ENCODE results near the gene PCBP4.

The PCBP4 gene

DNA sequence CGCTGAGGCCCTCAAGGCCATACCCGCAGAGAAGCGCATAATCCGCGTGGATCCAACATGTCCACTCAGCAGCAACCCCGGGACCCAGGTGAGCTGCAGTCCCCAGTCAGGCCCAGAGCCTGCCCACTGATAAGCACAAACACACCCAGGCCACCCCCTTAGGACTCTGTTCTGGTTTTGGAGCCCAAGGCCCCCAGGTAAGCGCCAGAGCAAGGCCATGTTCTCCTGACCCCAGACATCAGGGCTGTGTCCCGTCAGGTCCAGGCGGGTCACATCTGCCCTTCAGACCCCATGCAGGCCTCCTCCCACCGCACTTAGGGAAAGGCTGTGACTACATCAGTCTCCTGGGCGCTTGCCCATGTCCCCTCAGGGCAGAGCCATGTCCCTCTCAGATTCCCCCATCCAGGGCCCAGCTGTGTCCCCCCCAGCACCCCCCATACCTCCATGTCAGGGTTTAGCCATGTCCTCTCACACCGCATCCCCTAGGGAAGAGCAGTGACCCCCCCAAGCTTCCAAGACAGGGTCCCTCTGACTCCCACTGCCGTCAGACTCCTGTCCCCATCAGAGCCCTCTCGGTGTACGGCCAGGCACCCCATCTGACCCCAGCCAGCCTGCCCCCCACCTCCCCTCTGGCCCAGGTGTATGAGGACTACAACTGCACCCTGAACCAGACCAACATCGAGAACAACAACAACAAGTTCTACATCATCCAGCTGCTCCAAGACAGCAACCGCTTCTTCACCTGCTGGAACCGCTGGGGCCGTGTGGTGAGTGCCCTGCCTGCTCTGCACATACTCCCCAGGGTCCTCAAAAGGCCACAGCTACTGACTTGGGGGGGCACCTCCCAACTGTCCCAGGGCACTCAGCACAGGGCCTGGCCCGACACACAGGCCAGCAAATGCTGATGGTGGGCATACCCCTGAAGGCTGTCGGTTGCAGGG is 23.5 kb downstream of the PCBP4 start:
- no peak for DNase-seq (ENCODE audit: low read depth)
- in situ Hi-C loops (cut with HindIII; ENCODE audit: low sequenced_read_pairs): no loop called here
- TF ChIP-seq, protein P1, sequence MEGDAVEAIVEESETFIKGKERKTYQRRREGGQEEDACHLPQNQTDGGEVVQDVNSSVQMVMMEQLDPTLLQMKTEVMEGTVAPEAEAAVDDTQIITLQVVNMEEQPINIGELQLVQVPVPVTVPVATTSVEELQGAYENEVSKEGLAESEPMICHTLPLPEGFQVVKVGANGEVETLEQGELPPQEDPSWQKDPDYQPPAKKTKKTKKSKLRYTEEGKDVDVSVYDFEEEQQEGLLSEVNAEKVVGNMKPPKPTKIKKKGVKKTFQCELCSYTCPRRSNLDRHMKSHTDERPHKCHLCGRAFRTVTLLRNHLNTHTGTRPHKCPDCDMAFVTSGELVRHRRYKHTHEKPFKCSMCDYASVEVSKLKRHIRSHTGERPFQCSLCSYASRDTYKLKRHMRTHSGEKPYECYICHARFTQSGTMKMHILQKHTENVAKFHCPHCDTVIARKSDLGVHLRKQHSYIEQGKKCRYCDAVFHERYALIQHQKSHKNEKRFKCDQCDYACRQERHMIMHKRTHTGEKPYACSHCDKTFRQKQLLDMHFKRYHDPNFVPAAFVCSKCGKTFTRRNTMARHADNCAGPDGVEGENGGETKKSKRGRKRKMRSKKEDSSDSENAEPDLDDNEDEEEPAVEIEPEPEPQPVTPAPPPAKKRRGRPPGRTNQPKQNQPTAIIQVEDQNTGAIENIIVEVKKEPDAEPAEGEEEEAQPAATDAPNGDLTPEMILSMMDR (IDR thresholded peaks at IDR 0.05; ENCODE audit: low read depth, low read length, missing control alignments): no peak
- H3K4me3 ChIP-seq (ENCODE audit: low read depth, low read length): no peak overlapping the region

DNA sequence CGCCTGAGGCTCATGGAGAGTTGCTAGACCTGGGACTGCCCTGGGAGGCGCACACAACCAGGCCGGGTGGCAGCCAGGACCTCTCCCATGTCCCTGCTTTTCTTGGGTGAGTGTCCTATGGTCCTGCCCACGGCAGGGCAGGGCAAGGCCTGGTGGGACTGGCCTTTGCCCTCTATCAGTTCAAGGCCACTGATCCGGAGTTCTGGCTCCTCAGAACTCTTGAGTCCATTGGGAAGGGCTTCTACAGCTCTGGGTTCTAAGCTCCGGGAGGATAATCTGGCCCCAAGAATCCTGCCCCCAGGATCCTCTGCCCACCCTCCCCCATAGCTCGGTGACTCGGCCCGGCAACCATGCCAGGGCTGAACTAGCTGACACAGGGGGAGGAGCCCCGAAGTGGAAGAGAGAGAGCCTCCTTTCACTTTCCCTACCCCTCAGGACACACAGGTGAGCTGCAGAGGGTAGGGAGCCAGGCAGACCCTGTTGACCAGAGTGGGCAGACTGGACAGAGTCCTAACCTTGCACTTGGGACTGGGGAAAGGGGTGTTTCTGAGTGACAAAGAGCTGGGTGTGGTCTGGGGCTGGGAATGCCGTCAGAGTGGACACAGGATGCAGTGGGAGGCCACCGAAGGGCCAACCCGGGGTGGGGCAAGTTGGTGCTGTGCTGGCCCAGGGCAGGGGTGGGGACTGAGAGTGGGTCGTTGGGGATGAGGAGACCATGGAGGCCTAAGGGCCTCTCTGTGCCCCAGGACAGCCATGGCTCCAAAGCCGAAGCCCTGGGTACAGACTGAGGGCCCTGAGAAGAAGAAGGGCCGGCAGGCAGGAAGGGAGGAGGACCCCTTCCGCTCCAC is 24.4 kb downstream of the PCBP4 start:
- DNase-seq (ENCODE audit: low read depth): no peak
- TF ChIP-seq, protein P1 (IDR thresholded peaks at IDR 0.05; ENCODE audit: low read depth, low read length, missing control alignments): no peak
- in situ Hi-C loops (cut with HindIII; ENCODE audit: low sequenced_read_pairs): no loop called here

DNA sequence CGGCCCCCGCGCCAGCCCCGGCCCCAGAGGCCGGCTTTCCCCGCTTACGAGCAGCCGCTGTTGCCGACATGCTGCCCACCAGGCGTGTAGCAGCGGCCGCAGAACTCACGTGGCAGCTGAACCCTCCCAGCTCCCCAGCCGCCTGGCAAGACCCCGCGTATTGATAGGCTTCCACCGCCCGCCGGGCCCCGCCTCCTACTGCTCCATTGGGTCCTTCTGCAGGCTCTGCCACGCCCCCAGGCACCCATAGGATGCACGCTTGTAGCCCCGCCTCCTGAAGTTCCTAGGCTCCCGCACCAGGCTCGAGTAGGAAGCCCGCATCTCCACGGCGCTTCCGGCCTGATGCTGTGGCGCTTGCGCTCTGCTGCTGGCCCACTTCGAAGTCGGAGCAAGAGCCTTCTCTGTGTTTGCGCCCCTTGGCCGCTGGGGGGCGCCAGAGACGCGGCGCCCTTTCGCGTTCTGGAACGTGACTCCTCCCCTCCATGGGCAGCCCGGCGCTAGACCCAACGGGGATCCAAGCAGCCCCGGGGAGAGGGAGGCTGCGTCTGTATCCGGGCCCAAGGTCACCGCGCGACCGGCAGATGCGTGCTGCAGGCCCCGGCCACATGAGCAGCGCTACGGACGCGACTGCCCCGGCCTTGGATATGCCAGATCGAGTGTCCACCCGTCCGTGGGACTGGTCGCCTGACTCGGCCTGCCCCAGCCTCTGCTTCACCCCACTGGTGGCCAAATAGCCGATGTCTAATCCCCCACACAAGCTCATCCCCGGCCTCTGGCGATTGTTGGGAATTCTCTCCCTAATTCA is 25.3 kb downstream of the PCBP4 start, which contains the start of the genes PARP3 and RRP9:
TSS of gene PARP3 (plus strand) at position 566 of the 805 bp plus-strand sequence. CDS start 993 bp downstream, outside the sequence.
TSS of gene RRP9 (minus strand) at position 107 of the 805 bp plus-strand sequence. CDS start at position 70, 37 bp downstream.
- peak; percentile 99 for DNase-seq (ENCODE audit: low read depth)
- H3K4me3 ChIP-seq (ENCODE audit: low read depth, low read length): peak within 1 kb of the TSS; percentile 73
- TF ChIP-seq, protein P1 (IDR thresholded peaks at IDR 0.05; ENCODE audit: low read depth, low read length, missing control alignments): peak; percentile 99
- in situ Hi-C loops (cut with HindIII; ENCODE audit: low sequenced_read_pairs): no loop called here

More for the DNA sequence above, 24.4 kb downstream of the PCBP4 start:
- H3K4me3 ChIP-seq (ENCODE audit: low read depth, low read length): peak overlapping the region; percentile 39

DNA sequence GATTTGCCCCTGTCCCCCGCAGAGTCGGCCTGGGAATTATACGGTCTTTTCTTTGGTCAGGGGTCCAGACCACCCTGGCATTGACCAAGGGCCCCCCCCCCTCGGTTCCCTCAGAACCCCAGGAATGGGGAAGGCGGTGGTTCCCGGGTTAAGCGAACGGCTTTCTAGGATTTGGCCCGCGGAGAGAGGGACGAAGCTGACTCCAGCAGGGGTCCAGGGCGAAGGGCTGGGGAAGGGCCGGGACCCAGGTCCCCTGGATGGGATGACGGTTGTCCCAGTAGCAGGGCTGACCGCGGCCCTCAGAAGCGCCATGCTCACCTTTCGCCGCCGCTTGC is 25.8 kb downstream of the PCBP4 start:
- in situ Hi-C loops (cut with HindIII; ENCODE audit: low sequenced_read_pairs): no loop called here
- DNase-seq (ENCODE audit: low read depth): no peak
- TF ChIP-seq, protein P1 (IDR thresholded peaks at IDR 0.05; ENCODE audit: low read depth, low read length, missing control alignments): no peak
- peak overlapping the region; percentile 73 for H3K4me3 ChIP-seq (ENCODE audit: low read depth, low read length)

DNA sequence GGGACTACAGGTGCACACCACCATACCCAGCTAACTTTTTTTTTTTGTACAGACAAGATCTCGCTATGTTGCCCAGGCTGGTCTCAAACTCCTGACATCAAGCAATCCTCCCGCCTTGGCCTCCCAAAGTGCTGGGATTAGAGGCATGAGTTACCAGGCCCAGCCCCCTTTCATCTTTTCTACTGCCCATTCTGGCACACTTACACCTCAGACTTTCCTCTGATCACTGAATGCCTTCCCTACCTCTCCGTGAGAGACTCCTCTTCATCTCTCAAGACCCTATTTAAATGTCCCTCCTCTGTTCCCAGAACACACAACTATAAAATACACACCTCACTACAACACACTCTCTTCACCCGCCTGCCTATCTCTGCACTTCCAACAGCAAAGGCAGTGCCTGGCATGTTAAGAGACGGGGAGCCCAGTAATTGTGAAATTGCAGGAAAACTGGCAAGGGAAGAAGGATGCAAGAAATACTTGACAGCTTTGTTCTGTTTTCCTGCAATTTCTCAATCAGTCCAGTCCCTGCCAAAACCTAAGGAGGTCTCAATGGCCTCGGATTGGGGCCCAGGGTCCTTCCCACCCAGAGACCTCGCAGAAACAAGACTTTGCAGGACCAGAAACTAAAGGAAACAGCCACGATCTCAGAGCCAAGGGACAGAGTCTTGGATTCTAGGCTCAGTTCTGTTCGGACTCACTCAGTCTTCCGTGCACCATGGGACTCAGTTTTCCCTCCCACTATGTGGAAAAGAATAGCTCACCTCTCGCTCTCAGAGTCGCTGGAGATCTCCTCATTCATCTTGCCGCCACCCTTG is 26.4 kb downstream of the PCBP4 start:
- DNase-seq (ENCODE audit: low read depth): no peak
- TF ChIP-seq, protein P1 (IDR thresholded peaks at IDR 0.05; ENCODE audit: low read depth, low read length, missing control alignments): no peak
- in situ Hi-C loops (cut with HindIII; ENCODE audit: low sequenced_read_pairs): no loop called here
- H3K4me3 ChIP-seq (ENCODE audit: low read depth, low read length): peak overlapping the region; percentile 73

Data from astrocyte of the cerebellum (primary cell).